Fibroblast of skin of left biceps (primary cell): ENCODE data around the gene ZC3H18.

Experiments used
- DNase-seq, 2 experiments: peaks; one replicate each; pipeline ENCODE4 v3.0.0-alpha.2; 2013; ENCODE audit warnings: low read depth in 2 of 2

ZC3H18 gene

DNA sequence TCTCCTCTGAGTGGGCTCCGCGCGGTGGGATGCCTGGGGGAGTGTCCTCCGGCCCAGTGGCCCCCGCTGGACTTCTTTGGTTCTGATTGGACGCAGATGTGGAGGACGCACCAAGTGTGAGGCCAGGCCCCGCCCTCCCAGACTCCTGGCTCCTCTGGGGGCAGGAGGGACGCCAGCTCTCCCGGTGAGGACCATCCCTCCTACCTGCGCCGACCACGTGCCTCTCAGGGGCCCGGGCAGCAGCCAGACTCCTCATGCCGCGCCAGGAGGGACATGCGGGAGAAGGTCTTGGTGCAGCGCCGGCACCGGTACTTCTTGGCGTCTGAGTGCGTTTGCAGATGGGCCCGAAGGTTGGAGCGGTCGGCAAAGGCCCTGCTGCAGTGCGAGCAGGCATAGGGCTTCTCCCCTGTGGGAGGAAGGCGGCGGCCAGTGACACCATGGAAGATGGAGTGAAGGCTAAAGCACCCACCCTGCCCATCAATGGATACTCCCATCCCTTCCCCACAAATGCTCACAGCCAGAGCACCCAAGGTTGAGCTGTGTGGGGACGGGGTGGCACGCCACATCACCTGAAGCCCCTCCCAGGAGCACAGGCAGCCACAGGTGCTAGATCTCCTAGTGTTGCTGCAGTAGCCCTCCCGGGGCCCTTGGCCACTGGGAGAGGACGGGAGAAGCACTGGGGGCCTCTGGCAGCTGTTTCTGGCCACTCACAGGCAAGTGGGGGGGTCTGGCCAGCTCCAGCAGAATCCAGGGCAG lies 108.2 kb downstream of the ZC3H18 start:
- no peak for DNase-seq

DNA sequence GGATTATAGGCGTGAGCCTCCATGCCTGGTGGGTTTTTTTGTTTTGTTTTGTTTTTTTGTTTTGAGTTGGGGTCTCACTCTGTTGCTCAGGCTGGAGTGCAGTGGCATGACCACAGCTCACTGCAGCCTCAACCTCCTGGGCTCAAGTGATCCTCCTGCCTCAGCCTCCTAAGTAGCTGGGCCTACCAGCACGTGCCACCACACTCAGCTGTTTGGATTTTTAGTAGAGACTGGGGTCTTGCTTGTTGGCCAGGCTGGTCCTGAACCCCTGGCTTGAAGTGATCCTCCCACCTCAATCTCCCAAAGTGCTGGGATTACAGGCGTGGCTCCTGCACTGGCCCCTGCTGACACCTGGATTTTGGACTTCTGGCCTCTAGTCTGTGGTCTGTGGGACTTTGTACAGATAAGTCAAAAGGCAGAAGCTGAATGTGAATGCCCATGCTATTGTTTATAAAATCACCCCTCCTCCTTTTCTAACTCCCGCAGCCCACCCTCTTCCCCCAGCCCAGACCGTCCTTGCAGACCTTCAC lies 110.4 kb downstream of the ZC3H18 start:
- no peak for DNase-seq

DNA sequence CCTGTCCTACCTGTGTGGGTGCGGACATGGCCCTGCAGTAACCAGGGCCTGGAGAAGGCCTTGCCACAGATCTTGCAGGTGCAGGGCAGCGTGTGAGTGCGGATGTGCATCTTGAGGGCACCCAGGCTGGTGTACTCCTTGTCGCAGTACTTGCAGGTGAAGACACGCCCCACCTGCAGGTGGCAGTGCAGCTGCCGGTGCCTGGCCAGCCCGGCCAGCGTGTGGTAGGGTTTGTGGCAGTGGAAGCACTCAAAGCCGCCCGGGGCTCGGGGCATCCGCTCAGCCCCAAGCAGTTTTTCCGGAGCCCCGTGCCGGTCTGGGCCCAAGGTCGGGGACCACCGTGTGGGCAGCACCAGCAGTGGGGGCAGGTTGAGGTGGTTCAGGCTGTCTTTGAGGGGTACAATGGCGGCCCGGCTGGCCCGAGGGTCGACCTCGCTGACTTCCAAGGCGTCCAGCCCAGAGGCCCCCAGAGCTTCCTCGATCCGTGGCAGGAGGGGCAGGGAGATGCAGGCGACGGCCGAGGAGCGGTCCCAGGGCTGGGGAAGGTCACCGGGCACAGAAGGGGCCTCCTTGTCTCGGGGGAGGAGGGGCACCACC lies 111.0 kb downstream of the ZC3H18 start:
- no peak for DNase-seq
